Measurements from ENCODE around the gene MVB12B. TPM values are rescaled to one million over a fixed set of nuclear protein-coding genes. Genes with fewer than 3 reads are reported as not detected.

MVB12B gene
- total RNA-seq, 1 donor from 2014 or later, result 12.8 TPM

DNA sequence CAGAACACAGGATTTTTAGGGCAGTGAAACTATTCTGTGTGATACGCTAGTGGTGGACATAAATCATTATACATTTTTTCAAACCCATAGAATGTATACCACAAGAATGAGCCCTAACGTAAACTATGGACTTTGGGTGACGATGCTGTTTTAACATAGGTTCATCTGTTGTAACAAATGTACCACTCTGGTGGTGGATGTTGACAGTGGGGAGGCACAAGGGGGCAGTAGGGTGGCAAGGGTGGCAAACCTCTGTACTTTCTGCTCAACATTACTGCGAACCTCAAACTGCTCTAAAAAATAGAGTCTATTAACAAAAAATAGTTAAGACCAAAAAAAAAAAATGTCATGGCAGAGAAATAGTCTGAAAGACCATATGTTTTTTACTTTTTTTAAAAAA lies 9.1 kb upstream of the MVB12B start:
- Mint-ChIP-seq H3K4me3 (ENCODE audit: unreplicated experiment) (no peak overlapping the region), H3K36me3 (ENCODE audit: low read depth, unreplicated experiment) (no peaks in the 10 kb centered on the region), H3K27me3 (ENCODE audit: low read depth, unreplicated experiment) (peaks cover 1% of the 10 kb centered on the region), H3K4me1 (ENCODE audit: low read depth, unreplicated experiment) (no peaks in the 10 kb centered on the region), H3K9me3 (ENCODE audit: unreplicated experiment) (peaks cover 3% of the 10 kb centered on the region), H3K27ac (ENCODE audit: unreplicated experiment) (no peak overlapping the region)
- no peak for DNase-seq (ENCODE audit: low read depth)
- Histone ChIP-seq H3K9ac (ENCODE audit: low read length) (no peak overlapping the region), H2AFZ (ENCODE audit: low read depth, low read length) (no peak overlapping the region), H3K4me2 (ENCODE audit: low read length) (no peak overlapping the region), H3K4me3 (ENCODE audit: insufficient read depth, low read depth, low read length) (no peak overlapping the region), H3K27me3 (ENCODE audit: insufficient read depth, low read length) (no peaks in the 10 kb centered on the region), H3K79me2 (ENCODE audit: insufficient read depth, low read length) (no peaks in the 10 kb centered on the region), H4K20me1 (ENCODE audit: insufficient read depth, low read length) (no peaks in the 10 kb centered on the region), H3K9me3 (ENCODE audit: insufficient read depth, low read depth, low read length) (no peaks in the 10 kb centered on the region), H3K4me1 (ENCODE audit: insufficient read depth, low read length) (no peaks in the 10 kb centered on the region), H3K27ac (ENCODE audit: low read depth, low read length) (no peak overlapping the region), H3K36me3 (ENCODE audit: insufficient read depth, low read length) (no peaks in the 10 kb centered on the region)
- FAIRE-seq, result no peak
- TF ChIP-seq CTCF (IDR thresholded peaks at IDR 0.05; ENCODE audit: insufficient read depth, low read depth, low read length) (no peak), EZH2 (IDR thresholded peaks at IDR 0.05; ENCODE audit: insufficient read depth, low read length) (no peak)

- TF ChIP-seq EZH2 (IDR thresholded peaks at IDR 0.05; ENCODE audit: insufficient read depth, low read length), result no peak
- no peak for TF ChIP-seq CTCF (IDR thresholded peaks at IDR 0.05; ENCODE audit: insufficient read depth, low read depth, low read length)
- no peak overlapping the region for H3K4me3 Mint-ChIP-seq (ENCODE audit: unreplicated experiment)
- Histone ChIP-seq H3K79me2 (ENCODE audit: insufficient read depth, low read length) (no peaks in the 10 kb centered on the region), H4K20me1 (ENCODE audit: insufficient read depth, low read length) (no peaks in the 10 kb centered on the region), H3K27ac (ENCODE audit: low read depth, low read length) (no peak overlapping the region), H3K4me1 (ENCODE audit: insufficient read depth, low read length) (no peaks in the 10 kb centered on the region), H3K4me3 (ENCODE audit: insufficient read depth, low read depth, low read length) (no peak overlapping the region), H3K27me3 (ENCODE audit: insufficient read depth, low read length) (no peaks in the 10 kb centered on the region), H3K4me2 (ENCODE audit: low read length) (no peak overlapping the region), H2AFZ (ENCODE audit: low read depth, low read length) (no peak overlapping the region), H3K9me3 (ENCODE audit: insufficient read depth, low read depth, low read length) (no peaks in the 10 kb centered on the region), H3K36me3 (ENCODE audit: insufficient read depth, low read length) (no peaks in the 10 kb centered on the region), H3K9ac (ENCODE audit: low read length) (no peak overlapping the region)
- DNase-seq (ENCODE audit: low read depth), result no peak
- H3K27me3 Mint-ChIP-seq (ENCODE audit: low read depth, unreplicated experiment), result no peaks in the 10 kb centered on the region
- no peak for FAIRE-seq
- H3K4me1 Mint-ChIP-seq (ENCODE audit: low read depth, unreplicated experiment), result no peaks in the 10 kb centered on the region
- no peak overlapping the region for H3K27ac Mint-ChIP-seq (ENCODE audit: unreplicated experiment)
- H3K9me3 Mint-ChIP-seq (ENCODE audit: unreplicated experiment), result peaks cover 9% of the 10 kb centered on the region
- H3K36me3 Mint-ChIP-seq (ENCODE audit: low read depth, unreplicated experiment), result no peaks in the 10 kb centered on the region
Observed at GRCh38 chr9:126318858-126319257, 7.8 kb upstream of the MVB12B start.

GRCh38 chr9:126319671-126320070 lies 7.0 kb upstream of the MVB12B start:
- Histone ChIP-seq H3K79me2 (ENCODE audit: insufficient read depth, low read length) (no peaks in the 10 kb centered on the region), H3K4me1 (ENCODE audit: insufficient read depth, low read length) (no peaks in the 10 kb centered on the region), H3K9ac (ENCODE audit: low read length) (no peak overlapping the region), H3K27me3 (ENCODE audit: insufficient read depth, low read length) (no peaks in the 10 kb centered on the region), H2AFZ (ENCODE audit: low read depth, low read length) (no peak overlapping the region), H4K20me1 (ENCODE audit: insufficient read depth, low read length) (no peaks in the 10 kb centered on the region), H3K4me3 (ENCODE audit: insufficient read depth, low read depth, low read length) (no peak overlapping the region), H3K9me3 (ENCODE audit: insufficient read depth, low read depth, low read length) (no peaks in the 10 kb centered on the region), H3K36me3 (ENCODE audit: insufficient read depth, low read length) (no peaks in the 10 kb centered on the region), H3K4me2 (ENCODE audit: low read length) (no peak overlapping the region), H3K27ac (ENCODE audit: low read depth, low read length) (no peak overlapping the region)
- DNase-seq (ENCODE audit: low read depth), result no peak
- Mint-ChIP-seq H3K4me3 (ENCODE audit: unreplicated experiment) (no peak overlapping the region), H3K4me1 (ENCODE audit: low read depth, unreplicated experiment) (no peaks in the 10 kb centered on the region), H3K36me3 (ENCODE audit: low read depth, unreplicated experiment) (no peaks in the 10 kb centered on the region), H3K9me3 (ENCODE audit: unreplicated experiment) (peaks cover 9% of the 10 kb centered on the region), H3K27me3 (ENCODE audit: low read depth, unreplicated experiment) (no peaks in the 10 kb centered on the region), H3K27ac (ENCODE audit: unreplicated experiment) (no peak overlapping the region)
- no peak for FAIRE-seq
- no peak for TF ChIP-seq EZH2 (IDR thresholded peaks at IDR 0.05; ENCODE audit: insufficient read depth, low read length)
- no peak for TF ChIP-seq CTCF (IDR thresholded peaks at IDR 0.05; ENCODE audit: insufficient read depth, low read depth, low read length)

Measured in astrocyte (in vitro differentiated cells and primary cell).